ENCODE data around the gene SCYGR4.
"Not testable (repeated sequence)": the region's sequence is repeated elsewhere in the genome, so short reads cannot be mapped to it uniquely, and the experiment has no call there.

Gene SCYGR4

GRCh38 chr2:227617316-227618230 is at the start of gene SCYGR4:
Gene SCYGR4, plus strand, starts transcription at chr2:227617498. Its CDS starts 0 bp downstream, at chr2:227617498.
- no peak for DNase-seq

GRCh38 chr2:227568852-227569169 is 48.5 kb upstream of the SCYGR4 start:
- no peak for DNase-seq

GRCh38 chr2:227570615-227571014 is 46.7 kb upstream of the SCYGR4 start:
- DNase-seq: no peak

- no peak for DNase-seq
Observed at GRCh38 chr2:227576110-227576509, 41.2 kb upstream of the SCYGR4 start.

GRCh38 chr2:227576812-227577211 is 40.5 kb upstream of the SCYGR4 start:
- no peak for DNase-seq

- no peak for DNase-seq
Observed at GRCh38 chr2:227577555-227577954, 39.7 kb upstream of the SCYGR4 start.

- DNase-seq: no peak
Observed at GRCh38 chr2:227578642-227579041, 38.7 kb upstream of the SCYGR4 start.

- no peak for DNase-seq
Observed at GRCh38 chr2:227579791-227580190, 37.5 kb upstream of the SCYGR4 start.

GRCh38 chr2:227582369-227582768 is 34.9 kb upstream of the SCYGR4 start:
- no peak for DNase-seq

- DNase-seq: no peak
Observed at GRCh38 chr2:227592694-227593387, 24.5 kb upstream of the SCYGR4 start.

GRCh38 chr2:227595797-227596196 is 21.5 kb upstream of the SCYGR4 start:
- no peak for DNase-seq

- DNase-seq: no peak
Observed at GRCh38 chr2:227597036-227597435, 20.3 kb upstream of the SCYGR4 start.

- DNase-seq: no peak
Observed at GRCh38 chr2:227597998-227598397, 19.3 kb upstream of the SCYGR4 start.

- not testable (repeated sequence) for DNase-seq
Observed at GRCh38 chr2:227598835-227599503, 18.3 kb upstream of the SCYGR4 start, which contains the start of gene SCYGR2. Gene SCYGR2, plus strand, starts transcription at chr2:227598893. Its CDS starts 0 bp downstream, at chr2:227598893.

- DNase-seq: no peak
Observed at GRCh38 chr2:227602358-227602757, 14.9 kb upstream of the SCYGR4 start.

GRCh38 chr2:227606476-227606875 is 10.8 kb upstream of the SCYGR4 start:
- DNase-seq: no peak

GRCh38 chr2:227607941-227608340 is 9.4 kb upstream of the SCYGR4 start:
- no peak for DNase-seq

- no peak for DNase-seq
Observed at GRCh38 chr2:227608561-227609338, 8.5 kb upstream of the SCYGR4 start.

- no peak for DNase-seq
Observed at GRCh38 chr2:227610123-227610522, 7.2 kb upstream of the SCYGR4 start.

GRCh38 chr2:227612546-227613271 is 4.6 kb upstream of the SCYGR4 start:
- no peak for DNase-seq

GRCh38 chr2:227613272-227613660 is 4.0 kb upstream of the SCYGR4 start:
- no peak for DNase-seq

- DNase-seq: no peak
Observed at GRCh38 chr2:227614246-227614645, 3.1 kb upstream of the SCYGR4 start.

All from activated CD4-positive, CD25-positive, alpha-beta regulatory T cell treated with anti-CD3 and anti-CD28 coated beads, Interleukin-2, amount 50 U/mL, for 72 hours (primary cell).